ENCODE measurements around the gene UHMK1.

UHMK1 gene

GRCh38 chr1:162530307-162530987 lies 32.8 kb downstream of the UHMK1 start:
- H3K4me1 ChIP-seq (ENCODE audit: low read length): peaks cover 28% of the 10 kb centered on the region
- H3K9ac ChIP-seq (ENCODE audit: low read length): peak overlapping the region; percentile 6; the same call in 1 of the 2 replicates
- H3K4me2 ChIP-seq (ENCODE audit: low read length): peak overlapping the region; percentile 73
- peak overlapping the region; percentile 50 for H3K4me3 ChIP-seq (ENCODE audit: low read length)
- no peak for TF ChIP-seq CTCF (IDR thresholded peaks at IDR 0.05; ENCODE audit: low read depth, low read length)
- TF ChIP-seq EZH2phosphoT487 (IDR thresholded peaks at IDR 0.05; ENCODE audit: low read depth): no peak
- H3K36me3 ChIP-seq (replicated peaks; ENCODE audit: low read depth, low read length): peaks cover 24% of the 10 kb centered on the region
- H4K20me1 ChIP-seq (ENCODE audit: insufficient read depth, low read length): peaks cover 27% of the 10 kb centered on the region
- H3K79me2 ChIP-seq (ENCODE audit: low read length): peaks cover 17% of the 10 kb centered on the region
- H3K27me3 ChIP-seq (ENCODE audit: low read depth, low read length): no peaks in the 10 kb centered on the region
- H3K9me3 ChIP-seq (ENCODE audit: insufficient read depth, low read length): no peaks in the 10 kb centered on the region
- no peak overlapping the region for H2AFZ ChIP-seq (ENCODE audit: low read depth, low read length)
- H3K27ac ChIP-seq (ENCODE audit: low read length): peak overlapping the region; percentile 83

GRCh38 chr1:162530988-162531319 lies 33.3 kb downstream of the UHMK1 start:
- Histone ChIP-seq H3K36me3 (replicated peaks; ENCODE audit: low read depth, low read length) (peaks cover 19% of the 10 kb centered on the region), H4K20me1 (ENCODE audit: insufficient read depth, low read length) (peaks cover 27% of the 10 kb centered on the region), H3K4me1 (ENCODE audit: low read length) (peaks cover 28% of the 10 kb centered on the region), H3K79me2 (ENCODE audit: low read length) (peaks cover 17% of the 10 kb centered on the region), H2AFZ (ENCODE audit: low read depth, low read length) (no peak overlapping the region), H3K4me2 (ENCODE audit: low read length) (peak overlapping the region; percentile 73), H3K27ac (ENCODE audit: low read length) (peak overlapping the region; percentile 83), H3K9ac (ENCODE audit: low read length) (no peak overlapping the region; the same call in 1 of the 2 replicates), H3K9me3 (ENCODE audit: insufficient read depth, low read length) (no peaks in the 10 kb centered on the region), H3K4me3 (ENCODE audit: low read length) (peak overlapping the region; percentile 50), H3K27me3 (ENCODE audit: low read depth, low read length) (no peaks in the 10 kb centered on the region)
- TF ChIP-seq CTCF (IDR thresholded peaks at IDR 0.05; ENCODE audit: low read depth, low read length): no peak
- TF ChIP-seq EZH2phosphoT487 (IDR thresholded peaks at IDR 0.05; ENCODE audit: low read depth): no peak

- H3K27me3 ChIP-seq (ENCODE audit: low read depth, low read length): no peaks in the 10 kb centered on the region
- no peak overlapping the region for H2AFZ ChIP-seq (ENCODE audit: low read depth, low read length)
- H3K9ac ChIP-seq (ENCODE audit: low read length): no peak overlapping the region
- 0 out of 2 replicates have a peak, but pooled peaks cover 4% of the 10 kb centered on the region for H3K79me2 ChIP-seq (ENCODE audit: low read length)
- peaks cover 13% of the 10 kb centered on the region for H4K20me1 ChIP-seq (ENCODE audit: insufficient read depth, low read length)
- H3K36me3 ChIP-seq (replicated peaks; ENCODE audit: low read depth, low read length): peaks cover 3% of the 10 kb centered on the region
- H3K4me2 ChIP-seq (ENCODE audit: low read length): no peak overlapping the region
- H3K27ac ChIP-seq (ENCODE audit: low read length): no peak overlapping the region
- H3K9me3 ChIP-seq (ENCODE audit: insufficient read depth, low read length): no peaks in the 10 kb centered on the region
- H3K4me3 ChIP-seq (ENCODE audit: low read length): no peak overlapping the region
- H3K4me1 ChIP-seq (ENCODE audit: low read length): peaks cover 9% of the 10 kb centered on the region
- TF ChIP-seq CTCF (IDR thresholded peaks at IDR 0.05; ENCODE audit: low read depth, low read length): no peak
- no peak for TF ChIP-seq EZH2phosphoT487 (IDR thresholded peaks at IDR 0.05; ENCODE audit: low read depth)
Observed at GRCh38 chr1:162535501-162535900, 37.9 kb downstream of the UHMK1 start.

GRCh38 chr1:162536511-162536910 lies 38.9 kb downstream of the UHMK1 start:
- Histone ChIP-seq H3K4me3 (ENCODE audit: low read length) (no peak overlapping the region), H3K9me3 (ENCODE audit: insufficient read depth, low read length) (no peaks in the 10 kb centered on the region), H3K36me3 (replicated peaks; ENCODE audit: low read depth, low read length) (peaks cover 7% of the 10 kb centered on the region), H2AFZ (ENCODE audit: low read depth, low read length) (no peak overlapping the region), H3K4me2 (ENCODE audit: low read length) (no peak overlapping the region), H4K20me1 (ENCODE audit: insufficient read depth, low read length) (peaks cover 3% of the 10 kb centered on the region; the same call in 1 of the 2 replicates), H3K4me1 (ENCODE audit: low read length) (no peaks in the 10 kb centered on the region; the same call in 1 of the 2 replicates), H3K9ac (ENCODE audit: low read length) (no peak overlapping the region), H3K27me3 (ENCODE audit: low read depth, low read length) (no peaks in the 10 kb centered on the region), H3K79me2 (ENCODE audit: low read length) (no peaks in the 10 kb centered on the region), H3K27ac (ENCODE audit: low read length) (no peak overlapping the region)
- TF ChIP-seq EZH2phosphoT487 (IDR thresholded peaks at IDR 0.05; ENCODE audit: low read depth) (no peak), CTCF (IDR thresholded peaks at IDR 0.05; ENCODE audit: low read depth, low read length) (no peak)
